Measurements from ENCODE around the gene MROH2A.
"Not testable (repeated sequence)": the region's sequence is repeated elsewhere in the genome, so short reads cannot be mapped to it uniquely, and the experiment has no call there.

MROH2A gene, protein sequence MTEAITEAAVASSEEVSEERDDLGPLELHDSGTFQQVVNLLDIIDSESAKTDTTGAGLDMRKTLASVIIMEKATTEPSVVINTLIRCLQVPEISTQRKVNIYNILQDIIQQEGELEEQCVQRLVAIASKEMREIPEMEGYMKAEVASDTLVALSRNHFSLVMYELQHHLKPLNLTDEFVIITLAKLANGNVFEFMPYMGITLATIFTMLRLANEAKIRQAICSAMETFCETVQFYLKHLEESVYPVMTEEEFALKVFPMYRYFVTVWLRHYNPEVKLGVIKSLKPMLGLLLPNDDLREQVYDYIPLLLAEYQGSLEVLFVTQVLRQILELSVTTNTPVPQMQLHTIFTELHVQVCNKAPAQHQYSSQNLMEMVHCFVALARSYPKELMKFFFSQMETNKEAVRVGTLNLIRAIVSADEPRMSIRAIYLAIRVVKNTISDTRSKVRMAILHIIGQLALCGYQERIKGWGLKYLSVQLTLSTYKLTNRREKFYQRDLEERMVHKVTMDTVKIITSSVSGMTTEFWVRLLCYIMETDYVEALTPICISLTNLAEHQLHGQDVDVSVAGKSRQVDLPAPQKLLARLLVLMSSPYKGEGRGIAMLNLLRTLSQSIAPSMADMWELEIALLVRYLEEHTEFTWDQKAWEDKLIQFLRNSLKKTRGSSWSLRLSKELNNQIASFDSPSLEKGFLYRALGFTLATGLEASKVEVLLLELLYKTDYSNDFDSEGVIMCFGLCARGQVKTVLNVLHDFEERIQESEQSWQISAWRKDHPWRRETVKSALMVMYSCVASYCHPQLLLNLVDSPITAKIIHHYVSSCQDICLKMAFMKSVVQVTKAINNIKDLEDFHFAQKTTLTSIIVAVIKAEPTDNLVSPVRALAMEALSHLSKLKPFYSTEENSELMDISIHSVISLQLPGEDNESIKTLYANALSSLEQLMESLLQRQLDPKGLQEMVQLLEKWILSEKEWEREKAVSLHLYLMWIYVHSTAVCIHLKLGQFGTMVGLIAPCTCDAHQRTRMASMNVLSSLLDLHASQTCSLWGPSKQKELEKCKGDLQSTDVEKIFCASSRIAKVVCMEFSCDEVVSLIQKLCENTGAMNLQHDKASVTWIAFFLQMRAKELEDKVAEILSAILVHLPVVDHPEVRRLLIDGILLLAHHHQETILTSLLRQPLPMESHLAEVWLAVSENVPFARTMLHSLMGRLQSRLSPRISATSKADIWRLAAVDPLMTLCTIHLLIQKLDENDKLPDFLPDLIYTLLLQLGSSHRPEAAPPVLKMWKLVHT (N-terminal part only)

DNA sequence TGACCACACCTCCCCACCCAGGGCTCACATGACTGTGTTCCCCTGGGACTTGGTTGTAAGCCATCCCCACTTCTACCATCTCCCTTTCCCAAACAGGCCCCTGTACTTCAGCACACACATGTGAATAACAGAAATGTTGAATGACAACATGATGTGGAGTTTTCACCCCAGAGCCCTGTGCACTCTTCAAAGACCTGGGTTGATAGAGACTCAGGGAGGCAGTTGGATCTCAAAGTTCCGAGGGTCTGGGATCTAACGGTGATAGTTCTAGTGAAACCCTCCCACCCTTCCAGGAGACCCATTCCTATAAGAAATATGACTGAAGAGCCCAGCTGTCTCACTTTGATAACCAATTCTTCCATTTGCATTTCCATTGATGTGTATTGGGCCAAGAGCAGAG, at the start of gene MROH2A:
TSS of gene MROH2A (plus strand) at position 301 of the 400 bp plus-strand sequence. CDS start 1,029 bp downstream, outside the sequence.
- no peaks in the 10 kb centered on the region for H3K27me3 ChIP-seq (ENCODE audit: control insufficient read depth in 1 of 2, insufficient read depth in 2 of 2, low read length in 2 of 2)
- peaks cover 6 to 7% of the 10 kb centered on the region in 2 donors for H3K9me3 ChIP-seq (ENCODE audit: control insufficient read depth in 1 of 2, low read length in 2 of 2)
- no peaks in the 10 kb centered on the region for H3K36me3 ChIP-seq (ENCODE audit: control insufficient read depth in 1 of 2, insufficient read depth in 2 of 2, low read length in 2 of 2)
- H3K9ac ChIP-seq (ENCODE audit: low read depth in 1 of 2, low read length in 2 of 2) = no peak within 1 kb of the TSS
- H3K27ac ChIP-seq (ENCODE audit: low read depth, low read length) = no peak within 1 kb of the TSS
- H3K4me3 ChIP-seq (ENCODE audit: low read depth in 1 of 2, low read length in 2 of 2) = no peak within 1 kb of the TSS
- H3K4me1 ChIP-seq (ENCODE audit: control insufficient read depth in 1 of 2, insufficient read depth in 2 of 2, low read length in 2 of 2) = no peaks in the 10 kb centered on the region

DNA sequence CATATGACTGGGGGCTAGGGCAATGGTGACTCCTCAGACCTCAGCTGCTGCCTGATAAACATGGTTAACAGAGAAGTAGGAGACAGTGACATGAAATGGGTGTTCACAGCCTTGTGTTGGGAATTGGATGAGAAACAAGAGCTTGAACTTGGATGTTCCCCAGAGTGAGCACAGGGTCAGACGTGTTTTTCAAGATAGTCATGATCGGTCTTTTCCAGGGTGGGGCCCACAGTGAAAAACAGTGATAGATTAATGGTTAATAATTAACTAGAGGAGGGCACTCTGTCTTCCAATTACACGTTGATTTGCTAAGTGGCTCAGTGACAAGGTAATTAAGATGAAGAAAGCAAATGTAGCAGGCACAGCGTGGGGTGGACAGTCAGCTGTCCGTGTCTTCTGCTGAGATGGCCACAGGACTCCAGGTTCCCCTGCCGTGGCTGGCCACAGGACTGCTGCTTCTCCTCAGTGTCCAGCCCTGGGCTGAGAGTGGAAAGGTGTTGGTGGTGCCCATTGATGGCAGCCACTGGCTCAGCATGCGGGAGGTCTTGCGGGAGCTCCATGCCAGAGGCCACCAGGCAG, 49.3 kb upstream of the MROH2A start, which contains the start of gene UGT1A3:
TSS of gene UGT1A3 (plus strand) at position 320 of the 579 bp plus-strand sequence. CDS start at position 405, 85 bp downstream.
- H3K9me3 ChIP-seq (ENCODE audit: control insufficient read depth in 1 of 2, low read length in 2 of 2) = no peaks in the 10 kb centered on the region
- no peaks in the 10 kb centered on the region for H3K27me3 ChIP-seq (ENCODE audit: control insufficient read depth in 1 of 2, insufficient read depth in 2 of 2, low read length in 2 of 2)
- no peak within 1 kb of the TSS for H3K9ac ChIP-seq (ENCODE audit: low read depth in 1 of 2, low read length in 2 of 2)
- H3K4me1 ChIP-seq (ENCODE audit: control insufficient read depth in 1 of 2, insufficient read depth in 2 of 2, low read length in 2 of 2) = no peaks in the 10 kb centered on the region
- H3K27ac ChIP-seq (ENCODE audit: low read depth, low read length) = no peak within 1 kb of the TSS
- no peaks in the 10 kb centered on the region for H3K36me3 ChIP-seq (ENCODE audit: control insufficient read depth in 1 of 2, insufficient read depth in 2 of 2, low read length in 2 of 2)
- H3K4me3 ChIP-seq (ENCODE audit: low read depth in 1 of 2, low read length in 2 of 2) = no peak within 1 kb of the TSS

DNA sequence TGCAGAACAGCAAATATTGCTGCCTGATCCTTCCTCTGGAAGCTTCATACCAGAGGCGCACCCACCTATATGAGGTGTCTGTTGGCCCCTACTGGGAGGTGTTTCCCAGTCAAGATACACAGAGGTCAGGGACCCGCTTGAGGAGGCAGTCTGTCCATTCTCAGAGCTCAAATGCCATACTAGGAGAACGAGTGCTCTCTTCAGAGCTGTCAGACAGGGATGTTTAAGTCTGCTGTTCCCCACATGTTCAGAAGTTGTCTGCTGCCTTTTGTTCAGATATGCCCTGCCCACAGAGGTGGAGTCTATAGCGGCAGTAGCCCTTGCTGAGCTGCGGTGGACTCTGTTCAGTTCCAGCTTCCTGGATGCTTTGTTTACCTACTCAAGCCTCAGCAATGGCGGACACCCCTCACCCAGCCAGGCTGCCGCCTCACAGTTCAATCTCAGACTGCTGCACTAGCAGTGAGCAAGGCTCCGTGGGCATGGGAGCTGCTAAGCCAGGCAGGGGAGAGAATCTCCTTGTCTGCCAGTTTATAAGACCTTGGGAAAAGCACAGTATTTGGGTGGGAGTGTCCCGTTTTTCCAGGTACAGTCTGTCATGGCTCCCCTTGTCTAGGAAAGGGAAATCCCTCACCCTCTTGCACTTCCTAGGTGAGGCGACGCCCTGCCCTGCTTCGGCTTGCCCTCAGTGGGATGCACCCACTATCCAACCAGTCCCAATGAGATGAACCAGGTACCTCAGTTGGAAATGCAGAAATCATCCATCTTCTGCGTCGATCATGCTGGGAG, 41.1 kb upstream of the MROH2A start:
- H3K4me1 ChIP-seq (ENCODE audit: control insufficient read depth in 1 of 2, insufficient read depth in 2 of 2, low read length in 2 of 2); H3K27me3 ChIP-seq (ENCODE audit: control insufficient read depth in 1 of 2, insufficient read depth in 2 of 2, low read length in 2 of 2); H3K36me3 ChIP-seq (ENCODE audit: control insufficient read depth in 1 of 2, insufficient read depth in 2 of 2, low read length in 2 of 2); H3K9me3 ChIP-seq (ENCODE audit: control insufficient read depth in 1 of 2, low read length in 2 of 2); H3K27ac ChIP-seq (ENCODE audit: low read depth, low read length); H3K4me3 ChIP-seq (ENCODE audit: low read depth in 1 of 2, low read length in 2 of 2); H3K9ac ChIP-seq (ENCODE audit: low read depth in 1 of 2, low read length in 2 of 2): not testable (repeated sequence)

DNA sequence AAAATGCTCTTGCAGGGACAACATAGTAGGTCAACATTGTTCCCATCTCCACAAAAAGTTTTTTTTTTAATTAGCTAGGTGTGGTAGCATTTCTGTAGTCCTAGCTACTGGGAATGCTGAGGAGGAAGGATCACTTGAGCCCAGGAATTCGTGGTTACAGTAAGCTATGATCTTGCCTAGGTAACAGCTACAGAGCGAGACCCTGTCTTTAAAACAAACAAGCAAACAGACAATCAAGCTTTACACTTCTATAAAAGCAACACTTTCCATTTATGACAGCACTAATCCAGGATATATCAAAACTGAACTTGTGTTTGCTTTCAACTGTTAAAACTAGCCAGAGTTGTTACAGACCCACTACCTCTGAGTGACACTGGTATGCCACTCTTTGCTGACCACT, 37.3 kb upstream of the MROH2A start:
- Histone ChIP-seq H3K36me3 (ENCODE audit: control insufficient read depth in 1 of 2, insufficient read depth in 2 of 2, low read length in 2 of 2) (no peaks in the 10 kb centered on the region), H3K27me3 (ENCODE audit: control insufficient read depth in 1 of 2, insufficient read depth in 2 of 2, low read length in 2 of 2) (no peaks in the 10 kb centered on the region), H3K27ac (ENCODE audit: low read depth, low read length) (no peak overlapping the region), H3K4me3 (ENCODE audit: low read depth in 1 of 2, low read length in 2 of 2) (no peak overlapping the region), H3K9ac (ENCODE audit: low read depth in 1 of 2, low read length in 2 of 2) (no peak overlapping the region), H3K9me3 (ENCODE audit: control insufficient read depth in 1 of 2, low read length in 2 of 2) (no peaks in the 10 kb centered on the region), H3K4me1 (ENCODE audit: control insufficient read depth in 1 of 2, insufficient read depth in 2 of 2, low read length in 2 of 2) (peaks cover 5 to 13% of the 10 kb centered on the region in 2 donors)

DNA sequence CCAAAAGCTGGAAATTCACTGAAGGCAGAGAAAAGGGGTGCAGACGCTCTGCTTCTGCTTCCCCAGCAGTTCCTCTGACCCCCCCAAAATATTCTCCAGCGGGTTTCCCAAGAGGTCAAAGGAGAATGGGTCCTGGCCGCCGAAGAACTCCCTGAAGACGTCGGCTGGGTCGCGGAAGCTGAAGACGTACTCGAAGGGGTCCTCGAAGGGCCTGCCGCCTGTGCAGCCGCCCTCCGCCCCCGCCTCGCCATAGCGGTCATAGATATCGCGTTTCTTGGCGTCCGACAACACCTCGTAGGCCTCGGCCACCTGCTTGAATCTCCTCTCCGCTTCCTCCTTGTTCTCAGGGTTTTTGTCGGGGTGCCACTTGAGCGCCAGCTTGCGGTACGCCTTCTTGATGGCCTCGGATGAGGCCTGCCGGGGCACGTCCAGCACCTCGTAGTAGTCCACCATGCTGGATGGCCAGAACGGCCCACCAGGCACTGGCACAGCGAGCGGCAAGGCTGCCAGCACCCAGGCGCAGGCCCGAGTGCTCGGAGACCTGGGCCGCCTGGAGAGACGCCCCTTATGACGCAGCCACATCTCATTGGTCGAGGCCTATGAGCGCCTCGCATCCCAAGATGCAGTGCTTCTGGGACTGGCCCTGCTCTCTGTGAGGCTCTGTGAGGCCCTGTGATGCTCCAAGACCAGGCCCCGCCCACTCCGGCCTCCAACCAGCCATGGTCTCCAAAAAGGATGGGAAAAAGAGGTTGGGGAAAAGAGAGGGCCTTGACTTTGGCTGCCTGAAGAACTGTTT, 34.5 kb upstream of the MROH2A start:
- H3K9me3 ChIP-seq (ENCODE audit: control insufficient read depth in 1 of 2, low read length in 2 of 2) = no peaks in the 10 kb centered on the region
- no peak overlapping the region for H3K4me3 ChIP-seq (ENCODE audit: low read depth in 1 of 2, low read length in 2 of 2)
- H3K27ac ChIP-seq (ENCODE audit: low read depth, low read length) = no peak overlapping the region
- no peaks in the 10 kb centered on the region for H3K36me3 ChIP-seq (ENCODE audit: control insufficient read depth in 1 of 2, insufficient read depth in 2 of 2, low read length in 2 of 2)
- no peak overlapping the region for H3K9ac ChIP-seq (ENCODE audit: low read depth in 1 of 2, low read length in 2 of 2)
- H3K27me3 ChIP-seq (ENCODE audit: control insufficient read depth in 1 of 2, insufficient read depth in 2 of 2, low read length in 2 of 2) = no peaks in the 10 kb centered on the region
- peaks cover 9 to 11% of the 10 kb centered on the region in 2 donors for H3K4me1 ChIP-seq (ENCODE audit: control insufficient read depth in 1 of 2, insufficient read depth in 2 of 2, low read length in 2 of 2)

DNA sequence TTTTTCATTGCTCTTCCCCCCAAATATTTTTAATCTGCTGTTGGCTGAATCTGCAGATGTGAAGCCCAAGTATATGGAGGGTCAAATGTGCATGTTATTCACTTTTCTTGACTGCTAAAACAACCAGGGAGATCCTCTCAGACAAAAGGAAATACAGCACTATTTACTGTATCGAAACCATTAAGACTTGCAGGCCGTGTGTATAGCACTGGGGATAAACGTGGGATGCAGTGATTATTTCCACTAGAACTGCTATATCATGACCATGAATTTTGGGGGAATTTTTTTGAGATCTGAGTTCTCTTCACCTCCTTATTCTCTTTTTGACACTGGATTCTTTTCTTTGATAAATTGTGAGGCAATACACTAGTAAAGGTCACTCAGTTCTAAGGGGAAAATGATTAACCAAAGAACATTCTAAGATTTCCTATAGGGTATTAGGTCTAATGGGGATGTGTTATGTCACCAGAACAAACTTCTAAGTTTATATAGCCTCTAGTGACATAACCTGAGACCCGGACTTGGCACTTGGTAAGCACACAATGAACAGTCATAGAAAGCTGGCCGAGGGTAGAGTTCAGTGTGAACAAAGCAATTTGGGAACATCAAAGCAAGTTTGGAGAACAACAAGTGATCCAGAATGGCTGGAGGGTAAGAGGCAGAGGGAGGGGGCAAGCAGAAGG, 32.9 kb upstream of the MROH2A start:
- no peak overlapping the region for H3K4me3 ChIP-seq (ENCODE audit: low read depth in 1 of 2, low read length in 2 of 2)
- H3K27me3 ChIP-seq (ENCODE audit: control insufficient read depth in 1 of 2, insufficient read depth in 2 of 2, low read length in 2 of 2) = no peaks in the 10 kb centered on the region
- H3K9ac ChIP-seq (ENCODE audit: low read depth in 1 of 2, low read length in 2 of 2) = no peak overlapping the region
- H3K9me3 ChIP-seq (ENCODE audit: control insufficient read depth in 1 of 2, low read length in 2 of 2) = no peaks in the 10 kb centered on the region
- no peak overlapping the region for H3K27ac ChIP-seq (ENCODE audit: low read depth, low read length)
- H3K36me3 ChIP-seq (ENCODE audit: control insufficient read depth in 1 of 2, insufficient read depth in 2 of 2, low read length in 2 of 2) = no peaks in the 10 kb centered on the region
- peaks cover 5 to 11% of the 10 kb centered on the region in 2 donors for H3K4me1 ChIP-seq (ENCODE audit: control insufficient read depth in 1 of 2, insufficient read depth in 2 of 2, low read length in 2 of 2)

DNA sequence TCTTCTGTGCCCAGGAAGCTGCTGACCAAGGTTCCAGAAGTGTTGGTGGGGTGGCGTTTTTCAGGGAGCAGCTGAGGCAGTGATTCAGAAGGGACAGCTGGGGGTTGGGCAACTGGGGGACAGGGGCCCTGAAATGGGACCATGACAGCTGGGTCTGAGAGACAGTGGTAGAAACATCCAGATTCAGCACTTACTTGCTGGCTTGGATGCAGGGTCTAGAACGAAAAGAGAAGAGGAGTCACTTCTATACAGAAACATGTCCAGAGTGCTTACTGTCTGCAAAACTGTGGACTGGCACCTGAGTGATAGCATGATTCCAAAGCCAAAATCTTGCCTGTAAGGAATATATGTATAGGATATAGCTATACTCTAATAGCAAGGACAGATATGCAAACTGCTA, 32.3 kb upstream of the MROH2A start:
- H3K4me3 ChIP-seq (ENCODE audit: low read depth in 1 of 2, low read length in 2 of 2); H3K9ac ChIP-seq (ENCODE audit: low read depth in 1 of 2, low read length in 2 of 2); H3K27ac ChIP-seq (ENCODE audit: low read depth, low read length); H3K36me3 ChIP-seq (ENCODE audit: control insufficient read depth in 1 of 2, insufficient read depth in 2 of 2, low read length in 2 of 2); H3K27me3 ChIP-seq (ENCODE audit: control insufficient read depth in 1 of 2, insufficient read depth in 2 of 2, low read length in 2 of 2); H3K9me3 ChIP-seq (ENCODE audit: control insufficient read depth in 1 of 2, low read length in 2 of 2): not testable (repeated sequence)
- H3K4me1 ChIP-seq (ENCODE audit: control insufficient read depth in 1 of 2, insufficient read depth in 2 of 2, low read length in 2 of 2) = peaks cover 5 to 11% of the 10 kb centered on the region in 2 donors

DNA sequence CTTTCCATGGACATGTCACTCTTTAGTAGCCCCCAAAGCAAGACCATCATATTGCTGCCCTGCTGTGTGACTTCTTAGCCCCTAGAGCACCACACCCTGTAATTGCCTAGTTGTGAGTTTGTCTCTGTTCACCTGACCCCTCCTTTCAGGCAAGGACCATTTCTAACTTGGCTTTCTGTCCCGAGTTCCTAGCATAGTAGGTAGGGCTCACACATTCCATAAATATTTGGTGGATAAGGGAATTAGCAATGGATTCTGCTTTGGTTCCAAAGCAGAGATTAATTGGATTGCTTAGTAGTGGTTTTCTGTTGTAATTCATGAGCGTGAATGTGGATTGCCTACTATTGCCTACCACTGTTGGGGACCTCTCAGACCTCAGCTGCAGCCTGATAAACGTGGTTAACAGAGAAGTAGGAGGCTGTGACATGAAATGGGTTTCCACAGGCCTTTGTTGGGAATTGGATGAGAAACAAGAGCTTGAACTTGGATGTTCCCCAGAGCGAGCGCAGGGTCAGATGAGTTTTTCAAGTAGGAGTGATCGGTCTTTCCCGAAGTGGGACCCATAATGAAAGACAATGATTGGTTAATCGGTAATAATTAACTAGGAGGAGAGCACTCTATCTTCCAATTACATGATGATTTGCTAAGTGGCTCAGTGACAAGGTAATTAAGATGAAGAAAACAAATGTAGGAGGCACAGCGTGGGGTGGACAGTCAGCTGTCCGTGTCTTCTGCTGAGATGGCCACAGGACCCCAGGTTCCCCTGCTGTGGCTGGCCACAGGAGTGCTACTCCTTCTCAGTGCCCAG, 31.5 kb upstream of the MROH2A start:
- Histone ChIP-seq H3K27me3 (ENCODE audit: control insufficient read depth in 1 of 2, insufficient read depth in 2 of 2, low read length in 2 of 2) (no peaks in the 10 kb centered on the region), H3K9me3 (ENCODE audit: control insufficient read depth in 1 of 2, low read length in 2 of 2) (peaks cover 9 to 11% of the 10 kb centered on the region in 2 donors), H3K9ac (ENCODE audit: low read depth in 1 of 2, low read length in 2 of 2) (no peak overlapping the region), H3K4me1 (ENCODE audit: control insufficient read depth in 1 of 2, insufficient read depth in 2 of 2, low read length in 2 of 2) (peaks cover 5 to 11% of the 10 kb centered on the region in 2 donors), H3K36me3 (ENCODE audit: control insufficient read depth in 1 of 2, insufficient read depth in 2 of 2, low read length in 2 of 2) (no peaks in the 10 kb centered on the region), H3K27ac (ENCODE audit: low read depth, low read length) (no peak overlapping the region), H3K4me3 (ENCODE audit: low read depth in 1 of 2, low read length in 2 of 2) (no peak overlapping the region)
